AG20443 (cell line): ENCODE measurements around the gene TLE4.
A peak's percentile ranks its signal among the peaks of the same experiment; 100 is the strongest.
"Not testable (repeated sequence)": the region's sequence is repeated elsewhere in the genome, so short reads cannot be mapped to it uniquely, and the experiment has no call there.

Experiments used
- DNase-seq: peaks from one replicate; pipeline ENCODE4 v3.0.0; 2012; ENCODE audit warnings: low spot score, mixed read lengths

Gene TLE4

GRCh38 chr9:79604149-79604548 is 32.4 kb downstream of the TLE4 start:
- no peak for DNase-seq

GRCh38 chr9:79604921-79605562 is 33.3 kb downstream of the TLE4 start:
- no peak for DNase-seq

- DNase-seq: not testable (repeated sequence)
Observed at GRCh38 chr9:79606529-79606928, 34.8 kb downstream of the TLE4 start.

GRCh38 chr9:79609468-79610018 is 37.8 kb downstream of the TLE4 start:
- DNase-seq: no peak

- peak; percentile 16 for DNase-seq
Observed at GRCh38 chr9:79610019-79610631, 38.4 kb downstream of the TLE4 start.

GRCh38 chr9:79610791-79611614 is 39.2 kb downstream of the TLE4 start:
- peak; percentile 77 for DNase-seq

- DNase-seq: no peak
Observed at GRCh38 chr9:79613145-79613544, 41.4 kb downstream of the TLE4 start.

GRCh38 chr9:79615038-79615437 is 43.3 kb downstream of the TLE4 start:
- no peak for DNase-seq

GRCh38 chr9:79616013-79616412 is 44.2 kb downstream of the TLE4 start:
- no peak for DNase-seq

- no peak for DNase-seq
Observed at GRCh38 chr9:79616971-79617370, 45.2 kb downstream of the TLE4 start.

- peak; percentile 47 for DNase-seq
Observed at GRCh38 chr9:79617395-79617794, 45.6 kb downstream of the TLE4 start.

- DNase-seq: no peak
Observed at GRCh38 chr9:79619930-79620329, 48.2 kb downstream of the TLE4 start.

- peak; percentile 20 for DNase-seq
Observed at GRCh38 chr9:79621916-79622575, 50.3 kb downstream of the TLE4 start.

GRCh38 chr9:79623799-79624721 is 52.3 kb downstream of the TLE4 start:
- DNase-seq: no peak

GRCh38 chr9:79629721-79630120 is 58.0 kb downstream of the TLE4 start:
- DNase-seq: no peak

- no peak for DNase-seq
Observed at GRCh38 chr9:79630521-79631403, 59.0 kb downstream of the TLE4 start.

- no peak for DNase-seq
Observed at GRCh38 chr9:79632060-79632459, 60.3 kb downstream of the TLE4 start.

- DNase-seq: no peak
Observed at GRCh38 chr9:79632705-79633104, 60.9 kb downstream of the TLE4 start.

GRCh38 chr9:79633558-79633957 is 61.8 kb downstream of the TLE4 start:
- DNase-seq: no peak
